WTC11 (cell line): ENCODE results near the gene TYRO3. TPM values are rescaled to one million over a fixed set of nuclear protein-coding genes. Genes with fewer than 3 reads are reported as not detected.
A peak's percentile ranks its signal among the peaks of the same experiment; 100 is the strongest.

Source experiments
- ATAC-seq: fragments of 200-7000 bp; cut with Tn5 transposase; 2 replicates; pipeline ENCODE4 v1.10.0; 2021; ENCODE audit warnings: mild to moderate bottlenecking, moderate library complexity
- CTCF ChIA-PET: fragments of 300-600 bp; sonication (Branson Sonifier 250); formaldehyde crosslinking; loops from one replicate; lab custom pipeline; 2021; ENCODE audit warnings: antibody characterized with exemption; lab: Charles Lee
- POLR2A ChIA-PET: fragments of 350-600 bp; sonication (Branson Sonifier 250); formaldehyde crosslinking; loops from one replicate; lab custom pipeline; 2021; ENCODE audit warnings: antibody characterized with exemption; lab: Charles Lee
- DNase-seq: peaks from one replicate; pipeline ENCODE4 v3.0.0; 2021; ENCODE audit warnings: low spot score
- H3K27ac Mint-ChIP-seq: 2 replicates; pipeline ENCODE4 v1.8.0; 2021; ENCODE audit warnings: mixed read lengths
- H3K27me3 Mint-ChIP-seq: 2 replicates; pipeline ENCODE4 v1.8.0; 2021; ENCODE audit warnings: low read depth, mild to moderate bottlenecking, moderate library complexity, mixed read lengths
- H3K36me3 Mint-ChIP-seq: 2 replicates; pipeline ENCODE4 v1.8.0; 2021; ENCODE audit warnings: mixed read lengths
- H3K4me1 Mint-ChIP-seq: 2 replicates; pipeline ENCODE4 v1.8.0; 2022; ENCODE audit warnings: mixed read lengths
- H3K4me3 Mint-ChIP-seq: 2 replicates; pipeline ENCODE4 v1.8.0; 2021; ENCODE audit warnings: mild to moderate bottlenecking, moderate library complexity, mixed read lengths
- H3K9me3 Mint-ChIP-seq: 2 replicates; pipeline ENCODE4 v1.8.0; 2021; ENCODE audit warnings: mixed read lengths
- CREM ChIP-seq: sonication (generic); formaldehyde crosslinking; IDR thresholded peaks from 2 replicates; pipeline ENCODE4 v1.8.1; 2022; ENCODE audit warnings: mild to moderate bottlenecking, missing genetic modification reagents, moderate library complexity
- ELF4 ChIP-seq: sonication (generic); formaldehyde crosslinking; IDR thresholded peaks from 2 replicates; pipeline ENCODE4 v1.8.1; 2022; ENCODE audit warnings: low read depth, mild to moderate bottlenecking, moderate library complexity, missing genetic modification reagents
- EMX1 ChIP-seq: fragments of 250-450 bp; sonication (Bioruptor Pico); IDR thresholded peaks from 2 replicates; pipeline ENCODE4 v1.8.0; 2021; ENCODE audit warnings: mild to moderate bottlenecking
- JAZF1 ChIP-seq: fragments of 250-450 bp; sonication (Bioruptor Pico); IDR thresholded peaks from 2 replicates; pipeline ENCODE4 v1.9.0; 2021; ENCODE audit warnings: moderate library complexity, mild to moderate bottlenecking, inconsistent platforms
- KAT7 ChIP-seq: sonication (generic); formaldehyde crosslinking; IDR thresholded peaks from 2 replicates; pipeline ENCODE4 v1.8.1; 2023; ENCODE audit warnings: missing genetic modification reagents, mild to moderate bottlenecking, borderline replicate concordance
- NFYB ChIP-seq: sonication (generic); formaldehyde crosslinking; conservative IDR thresholded peaks from 2 replicates; pipeline ENCODE4 v1.8.0; 2022; ENCODE audit warnings: low read depth, missing genetic modification reagents
- RORB ChIP-seq: fragments of 250-450 bp; sonication (Bioruptor Pico); IDR thresholded peaks from 2 replicates; pipeline ENCODE4 v1.9.0; 2021; ENCODE audit warnings: mild to moderate bottlenecking
- SMAD4 ChIP-seq: sonication (generic); formaldehyde crosslinking; IDR thresholded peaks from 2 replicates; pipeline ENCODE4 v1.8.0; 2022; ENCODE audit warnings: mild to moderate bottlenecking, missing genetic modification reagents
- SP1 ChIP-seq: sonication (generic); formaldehyde crosslinking; conservative IDR thresholded peaks from 2 replicates; pipeline ENCODE4 v1.8.1; 2022; ENCODE audit warnings: missing genetic modification reagents
- TCF7 ChIP-seq: sonication (generic); formaldehyde crosslinking; IDR thresholded peaks from 2 replicates; pipeline ENCODE4 v1.8.0; 2022; ENCODE audit warnings: mild to moderate bottlenecking, low read depth, missing genetic modification reagents, moderate library complexity
- TEAD1 ChIP-seq: sonication (generic); formaldehyde crosslinking; IDR thresholded peaks from 2 replicates; pipeline ENCODE4 v1.8.0; 2022; ENCODE audit warnings: mild to moderate bottlenecking, missing genetic modification reagents
- TEAD4 ChIP-seq: sonication (generic); formaldehyde crosslinking; IDR thresholded peaks from 2 replicates; pipeline ENCODE4 v1.8.0; 2022; ENCODE audit warnings: mild to moderate bottlenecking, missing genetic modification reagents
- ZBTB21 ChIP-seq: sonication (generic); formaldehyde crosslinking; IDR thresholded peaks from 2 replicates; pipeline ENCODE4 v1.8.1; 2023; ENCODE audit warnings: mild to moderate bottlenecking, missing genetic modification reagents, borderline replicate concordance
- total RNA-seq: library from RNA; stranded (reverse); gene quantifications from 3 replicates; pipeline ENCODE4 v1.2.3, GENCODE V29; 2021
- TF ChIP-seq, protein P1 (sequence below): fragments of 250-450 bp; sonication (Bioruptor Pico); IDR thresholded peaks from 2 replicates; pipeline ENCODE4 v2.1.2; 2022; ENCODE audit warnings: mild to moderate bottlenecking, moderate library complexity
- TF ChIP-seq, protein P2 (sequence below): sonication (generic); formaldehyde crosslinking; IDR thresholded peaks from 2 replicates; pipeline ENCODE4 v1.8.0; 2022; ENCODE audit warnings: mild to moderate bottlenecking, missing genetic modification reagents
- TF ChIP-seq, protein P3 (sequence below): sonication (generic); formaldehyde crosslinking; IDR thresholded peaks from 2 replicates; pipeline ENCODE4 v1.8.1; 2022; ENCODE audit warnings: missing genetic modification reagents, borderline replicate concordance
- TF ChIP-seq, protein P4 (sequence below): fragments of 250-450 bp; sonication (Bioruptor Pico); IDR thresholded peaks from 2 replicates; pipeline ENCODE4 v1.9.0; 2021; ENCODE audit warnings: mild to moderate bottlenecking
- TF ChIP-seq, protein P5 (sequence below): sonication (generic); formaldehyde crosslinking; conservative IDR thresholded peaks from 2 replicates; pipeline ENCODE4 v1.8.1; 2023; ENCODE audit warnings: mild to moderate bottlenecking, low read depth, missing genetic modification reagents, moderate library complexity
- TF ChIP-seq, protein P6 (sequence below): sonication (generic); formaldehyde crosslinking; IDR thresholded peaks from 2 replicates; pipeline ENCODE4 v1.8.1; 2023; ENCODE audit warnings: mild to moderate bottlenecking, missing genetic modification reagents
- TF ChIP-seq, protein P7 (sequence below): sonication (generic); formaldehyde crosslinking; IDR thresholded peaks from 2 replicates; pipeline ENCODE4 v1.8.0; 2022; ENCODE audit warnings: mild to moderate bottlenecking, missing genetic modification reagents

The TYRO3 gene
- total RNA-seq, 1 experiment from 2014 or later, result 87.9 TPM

DNA sequence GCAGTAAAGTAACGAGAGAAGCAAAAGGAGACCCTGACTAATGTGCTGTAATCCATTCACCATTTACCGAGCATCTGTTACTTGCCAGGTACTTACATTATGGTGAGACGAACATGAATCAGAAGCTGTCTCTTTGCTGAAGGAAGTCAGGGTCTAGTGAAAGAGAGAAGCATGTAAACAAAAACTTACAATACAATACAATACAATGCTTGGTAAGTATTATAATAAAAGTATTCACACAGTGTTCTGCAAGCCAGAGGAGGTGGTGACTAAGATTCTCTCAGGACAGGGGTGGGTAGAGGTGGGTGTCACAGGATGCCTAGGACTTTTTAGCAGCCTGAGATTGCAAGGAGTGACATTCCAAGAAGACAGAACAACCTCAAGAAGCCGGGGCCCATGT is 51.0 kb downstream of the TYRO3 start (continued):
- TF ChIP-seq KAT7 (CRISPR knock-in tag) (no peak), RORB (CRISPR knock-in tag) (no peak)
- TF ChIP-seq, protein P1, sequence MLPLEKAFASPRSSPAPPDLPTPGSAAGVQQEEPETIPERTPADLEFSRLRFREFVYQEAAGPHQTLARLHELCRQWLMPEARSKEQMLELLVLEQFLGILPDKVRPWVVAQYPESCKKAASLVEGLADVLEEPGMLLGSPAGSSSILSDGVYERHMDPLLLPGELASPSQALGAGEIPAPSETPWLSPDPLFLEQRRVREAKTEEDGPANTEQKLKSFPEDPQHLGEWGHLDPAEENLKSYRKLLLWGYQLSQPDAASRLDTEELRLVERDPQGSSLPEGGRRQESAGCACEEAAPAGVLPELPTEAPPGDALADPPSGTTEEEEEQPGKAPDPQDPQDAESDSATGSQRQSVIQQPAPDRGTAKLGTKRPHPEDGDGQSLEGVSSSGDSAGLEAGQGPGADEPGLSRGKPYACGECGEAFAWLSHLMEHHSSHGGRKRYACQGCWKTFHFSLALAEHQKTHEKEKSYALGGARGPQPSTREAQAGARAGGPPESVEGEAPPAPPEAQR (CRISPR knock-in tag), result no peak
- TF ChIP-seq, protein P2, sequence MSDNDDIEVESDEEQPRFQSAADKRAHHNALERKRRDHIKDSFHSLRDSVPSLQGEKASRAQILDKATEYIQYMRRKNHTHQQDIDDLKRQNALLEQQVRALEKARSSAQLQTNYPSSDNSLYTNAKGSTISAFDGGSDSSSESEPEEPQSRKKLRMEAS (CRISPR knock-in tag), result no peak

DNA sequence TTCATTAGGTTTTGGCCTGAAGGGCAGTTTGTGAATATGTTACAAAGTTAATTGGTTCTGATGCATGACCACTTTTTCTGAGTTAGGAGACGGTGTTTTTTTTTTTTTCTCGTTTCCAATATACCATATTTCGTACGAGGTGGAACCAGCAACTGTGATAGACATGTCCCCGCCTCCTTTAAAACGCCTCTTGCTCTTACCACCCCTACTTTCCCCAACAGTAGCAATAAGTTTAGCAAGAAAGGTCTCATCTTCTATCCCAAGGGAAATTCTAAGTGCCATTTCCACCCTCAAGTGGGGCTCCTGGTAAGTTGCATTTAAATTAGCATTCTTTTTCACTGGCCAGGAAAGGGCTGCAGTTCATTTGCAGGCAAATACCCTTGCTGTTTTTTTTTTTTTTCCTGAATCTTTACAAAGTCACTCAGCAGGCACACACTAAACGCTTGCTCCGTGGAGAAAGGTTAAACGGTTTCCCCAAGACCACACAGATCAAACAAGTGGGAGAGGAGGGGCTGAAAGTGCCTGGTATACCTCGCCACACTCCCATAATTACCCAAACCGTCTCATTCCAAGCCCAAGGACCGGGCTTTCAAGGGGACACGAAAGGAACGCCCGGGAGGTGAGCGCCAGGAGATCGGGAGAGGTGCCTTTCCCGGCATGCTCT is 61.7 kb downstream of the TYRO3 start:
- CTCF ChIA-PET, result interaction anchor here (1.0 to 3.5 kb wide), 4 partner anchors 17 to 153 kb away, joined by 3 to 18 read pairs (median 6); partner anchors contain the start of gene MAPKBP1
- no peak for TF ChIP-seq SP1 (CRISPR knock-in tag)
- TF ChIP-seq, protein P3, sequence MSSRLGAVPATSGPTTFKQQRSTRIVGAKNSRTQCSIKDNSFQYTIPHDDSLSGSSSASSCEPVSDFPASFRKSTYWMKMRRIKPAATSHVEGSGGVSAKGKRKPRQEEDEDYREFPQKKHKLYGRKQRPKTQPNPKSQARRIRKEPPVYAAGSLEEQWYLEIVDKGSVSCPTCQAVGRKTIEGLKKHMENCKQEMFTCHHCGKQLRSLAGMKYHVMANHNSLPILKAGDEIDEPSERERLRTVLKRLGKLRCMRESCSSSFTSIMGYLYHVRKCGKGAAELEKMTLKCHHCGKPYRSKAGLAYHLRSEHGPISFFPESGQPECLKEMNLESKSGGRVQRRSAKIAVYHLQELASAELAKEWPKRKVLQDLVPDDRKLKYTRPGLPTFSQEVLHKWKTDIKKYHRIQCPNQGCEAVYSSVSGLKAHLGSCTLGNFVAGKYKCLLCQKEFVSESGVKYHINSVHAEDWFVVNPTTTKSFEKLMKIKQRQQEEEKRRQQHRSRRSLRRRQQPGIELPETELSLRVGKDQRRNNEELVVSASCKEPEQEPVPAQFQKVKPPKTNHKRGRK (CRISPR knock-in tag), result 0 out of 2 replicates have a peak, but pooled peaks have one; percentile 8
- H3K27ac Mint-ChIP-seq, result peak overlapping the region; percentile 22
- ATAC-seq (peak; percentile 48), DNase-seq (no peak)
- H3K27me3 Mint-ChIP-seq, result peaks cover 46% of the 10 kb centered on the region
- H3K4me3 Mint-ChIP-seq, result peak overlapping the region; percentile 57
- H3K4me1 Mint-ChIP-seq, result peaks cover 7% of the 10 kb centered on the region
- peaks cover 8% of the 10 kb centered on the region for H3K36me3 Mint-ChIP-seq
- peaks cover 18% of the 10 kb centered on the region for H3K9me3 Mint-ChIP-seq
- POLR2A ChIA-PET, result interaction anchor here (0.7 to 1.3 kb wide), 2 partner anchors 40 to 52 kb away, joined by 3 read pairs; partner anchors contain the start of gene MGA

DNA sequence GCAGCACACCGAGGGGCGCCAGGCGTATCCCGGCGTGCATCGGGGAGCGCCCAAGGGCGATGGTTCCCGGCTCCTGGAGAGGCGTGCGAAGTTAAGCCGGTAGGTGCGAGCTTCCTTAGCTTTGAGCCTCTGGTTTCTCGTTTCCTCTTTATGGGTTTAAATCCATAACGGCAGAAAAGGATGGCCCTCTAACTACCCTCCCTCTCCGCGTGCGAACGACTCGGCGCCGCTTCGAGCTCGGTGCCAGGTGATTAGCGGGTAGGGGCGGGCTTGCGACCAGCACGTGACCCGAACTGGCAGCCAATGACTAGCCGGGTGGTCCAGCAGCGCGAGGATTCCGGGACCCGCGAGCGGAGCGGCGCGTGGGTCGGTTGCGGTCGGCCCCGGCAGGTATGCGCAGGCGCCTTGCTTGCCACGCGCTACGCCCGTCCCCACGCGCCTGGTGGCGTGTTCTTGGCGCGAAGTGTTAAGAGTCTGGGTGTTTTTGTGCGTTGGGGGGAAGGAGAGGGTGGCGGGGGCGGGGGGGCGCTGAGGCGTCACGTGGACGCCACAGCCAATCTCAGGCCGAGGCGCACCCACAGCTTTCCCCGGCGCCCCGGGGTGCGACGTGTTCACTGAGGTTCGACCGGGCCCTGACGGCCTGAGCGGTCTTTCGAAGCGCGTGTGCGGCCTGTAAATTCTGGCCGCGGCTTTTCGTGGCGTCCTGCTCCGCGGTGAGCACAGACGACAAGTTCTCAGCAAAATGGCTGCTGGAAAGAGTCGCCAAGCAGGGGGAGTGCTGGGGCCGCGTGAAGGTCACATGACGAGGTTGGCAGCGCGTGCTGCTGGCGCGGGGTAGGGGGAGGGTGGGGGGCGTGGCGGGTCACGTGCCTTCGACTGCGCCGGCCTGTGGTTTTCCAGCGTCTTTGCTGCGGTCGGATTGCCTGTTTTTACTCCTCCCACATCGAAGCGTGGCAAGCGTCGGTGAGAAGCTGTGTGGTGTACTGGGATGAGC is 62.5 kb downstream of the TYRO3 start:
- CTCF ChIA-PET, result interaction anchor here (0.9 to 1.9 kb wide), 4 partner anchors 18 to 152 kb away, joined by 3 to 10 read pairs (median 3); partner anchors contain the start of gene MAPKBP1
- TF ChIP-seq NFYB (CRISPR knock-in tag) (peak; percentile 73), EMX1 (no peak), ELF4 (peak; percentile 89), TEAD4 (CRISPR knock-in tag) (peak; percentile 92), SP1 (CRISPR knock-in tag) (peak; percentile 73), TCF7 (CRISPR knock-in tag) (peak; percentile 89), TEAD1 (CRISPR knock-in tag) (peak; percentile 99), JAZF1 (CRISPR knock-in tag) (no peak), CREM (CRISPR knock-in tag) (peak; percentile 54; the same call in 1 of the 2 replicates), ZBTB21 (CRISPR knock-in tag) (peak; percentile 95), SMAD4 (CRISPR knock-in tag) (peak; percentile 96), RORB (CRISPR knock-in tag) (no peak)
- TF ChIP-seq, protein P4, sequence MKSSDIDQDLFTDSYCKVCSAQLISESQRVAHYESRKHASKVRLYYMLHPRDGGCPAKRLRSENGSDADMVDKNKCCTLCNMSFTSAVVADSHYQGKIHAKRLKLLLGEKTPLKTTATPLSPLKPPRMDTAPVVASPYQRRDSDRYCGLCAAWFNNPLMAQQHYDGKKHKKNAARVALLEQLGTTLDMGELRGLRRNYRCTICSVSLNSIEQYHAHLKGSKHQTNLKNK (CRISPR knock-in tag), result no peak
- TF ChIP-seq, protein P5, sequence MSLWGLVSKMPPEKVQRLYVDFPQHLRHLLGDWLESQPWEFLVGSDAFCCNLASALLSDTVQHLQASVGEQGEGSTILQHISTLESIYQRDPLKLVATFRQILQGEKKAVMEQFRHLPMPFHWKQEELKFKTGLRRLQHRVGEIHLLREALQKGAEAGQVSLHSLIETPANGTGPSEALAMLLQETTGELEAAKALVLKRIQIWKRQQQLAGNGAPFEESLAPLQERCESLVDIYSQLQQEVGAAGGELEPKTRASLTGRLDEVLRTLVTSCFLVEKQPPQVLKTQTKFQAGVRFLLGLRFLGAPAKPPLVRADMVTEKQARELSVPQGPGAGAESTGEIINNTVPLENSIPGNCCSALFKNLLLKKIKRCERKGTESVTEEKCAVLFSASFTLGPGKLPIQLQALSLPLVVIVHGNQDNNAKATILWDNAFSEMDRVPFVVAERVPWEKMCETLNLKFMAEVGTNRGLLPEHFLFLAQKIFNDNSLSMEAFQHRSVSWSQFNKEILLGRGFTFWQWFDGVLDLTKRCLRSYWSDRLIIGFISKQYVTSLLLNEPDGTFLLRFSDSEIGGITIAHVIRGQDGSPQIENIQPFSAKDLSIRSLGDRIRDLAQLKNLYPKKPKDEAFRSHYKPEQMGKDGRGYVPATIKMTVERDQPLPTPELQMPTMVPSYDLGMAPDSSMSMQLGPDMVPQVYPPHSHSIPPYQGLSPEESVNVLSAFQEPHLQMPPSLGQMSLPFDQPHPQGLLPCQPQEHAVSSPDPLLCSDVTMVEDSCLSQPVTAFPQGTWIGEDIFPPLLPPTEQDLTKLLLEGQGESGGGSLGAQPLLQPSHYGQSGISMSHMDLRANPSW, result no peak
- TF ChIP-seq, protein P6, sequence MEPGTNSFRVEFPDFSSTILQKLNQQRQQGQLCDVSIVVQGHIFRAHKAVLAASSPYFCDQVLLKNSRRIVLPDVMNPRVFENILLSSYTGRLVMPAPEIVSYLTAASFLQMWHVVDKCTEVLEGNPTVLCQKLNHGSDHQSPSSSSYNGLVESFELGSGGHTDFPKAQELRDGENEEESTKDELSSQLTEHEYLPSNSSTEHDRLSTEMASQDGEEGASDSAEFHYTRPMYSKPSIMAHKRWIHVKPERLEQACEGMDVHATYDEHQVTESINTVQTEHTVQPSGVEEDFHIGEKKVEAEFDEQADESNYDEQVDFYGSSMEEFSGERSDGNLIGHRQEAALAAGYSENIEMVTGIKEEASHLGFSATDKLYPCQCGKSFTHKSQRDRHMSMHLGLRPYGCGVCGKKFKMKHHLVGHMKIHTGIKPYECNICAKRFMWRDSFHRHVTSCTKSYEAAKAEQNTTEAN, result peak; percentile 96
- TF ChIP-seq, protein P7, sequence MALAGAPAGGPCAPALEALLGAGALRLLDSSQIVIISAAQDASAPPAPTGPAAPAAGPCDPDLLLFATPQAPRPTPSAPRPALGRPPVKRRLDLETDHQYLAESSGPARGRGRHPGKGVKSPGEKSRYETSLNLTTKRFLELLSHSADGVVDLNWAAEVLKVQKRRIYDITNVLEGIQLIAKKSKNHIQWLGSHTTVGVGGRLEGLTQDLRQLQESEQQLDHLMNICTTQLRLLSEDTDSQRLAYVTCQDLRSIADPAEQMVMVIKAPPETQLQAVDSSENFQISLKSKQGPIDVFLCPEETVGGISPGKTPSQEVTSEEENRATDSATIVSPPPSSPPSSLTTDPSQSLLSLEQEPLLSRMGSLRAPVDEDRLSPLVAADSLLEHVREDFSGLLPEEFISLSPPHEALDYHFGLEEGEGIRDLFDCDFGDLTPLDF, result peak; percentile 98

More for the DNA sequence above, 62.5 kb downstream of the TYRO3 start:
- POLR2A ChIA-PET, result interaction anchor here (0.6 to 1.3 kb wide), 4 partner anchors 39 to 69 kb away, joined by 3 to 4 read pairs (median 3); partner anchors contain the start of gene MGA
- peak; percentile 78 for ATAC-seq
- Mint-ChIP-seq H3K9me3 (peaks cover 18% of the 10 kb centered on the region), H3K36me3 (peaks cover 8% of the 10 kb centered on the region), H3K27ac (no peak overlapping the region), H3K27me3 (peaks cover 46% of the 10 kb centered on the region), H3K4me1 (peaks cover 7% of the 10 kb centered on the region), H3K4me3 (peak overlapping the region; percentile 57)
- DNase-seq, result peak; percentile 85
